ENCODE results near the gene IKZF5.

DNA sequence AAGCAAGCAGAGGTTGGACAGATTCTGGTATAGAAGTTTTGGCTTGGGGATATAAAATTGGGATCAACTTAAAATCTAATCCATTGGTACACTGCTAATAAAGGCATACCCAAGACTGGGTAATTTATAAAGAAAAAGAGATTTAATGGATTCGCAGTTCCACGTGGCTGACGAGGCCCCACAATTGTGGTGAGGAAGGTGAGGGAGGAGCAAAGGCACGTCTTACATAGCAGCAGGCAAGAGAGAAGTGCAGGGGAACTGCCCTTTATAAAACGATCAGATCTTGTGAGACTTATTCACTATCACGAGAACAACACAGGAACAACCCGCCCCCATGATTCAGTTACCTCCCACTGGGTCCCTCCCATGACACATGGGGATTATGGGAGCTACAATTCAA, 9.9 kb upstream of the IKZF5 start:
- no peak for TF ChIP-seq POLR2AphosphoS5 (IDR thresholded peaks at IDR 0.05)
- TF ChIP-seq, protein P1, sequence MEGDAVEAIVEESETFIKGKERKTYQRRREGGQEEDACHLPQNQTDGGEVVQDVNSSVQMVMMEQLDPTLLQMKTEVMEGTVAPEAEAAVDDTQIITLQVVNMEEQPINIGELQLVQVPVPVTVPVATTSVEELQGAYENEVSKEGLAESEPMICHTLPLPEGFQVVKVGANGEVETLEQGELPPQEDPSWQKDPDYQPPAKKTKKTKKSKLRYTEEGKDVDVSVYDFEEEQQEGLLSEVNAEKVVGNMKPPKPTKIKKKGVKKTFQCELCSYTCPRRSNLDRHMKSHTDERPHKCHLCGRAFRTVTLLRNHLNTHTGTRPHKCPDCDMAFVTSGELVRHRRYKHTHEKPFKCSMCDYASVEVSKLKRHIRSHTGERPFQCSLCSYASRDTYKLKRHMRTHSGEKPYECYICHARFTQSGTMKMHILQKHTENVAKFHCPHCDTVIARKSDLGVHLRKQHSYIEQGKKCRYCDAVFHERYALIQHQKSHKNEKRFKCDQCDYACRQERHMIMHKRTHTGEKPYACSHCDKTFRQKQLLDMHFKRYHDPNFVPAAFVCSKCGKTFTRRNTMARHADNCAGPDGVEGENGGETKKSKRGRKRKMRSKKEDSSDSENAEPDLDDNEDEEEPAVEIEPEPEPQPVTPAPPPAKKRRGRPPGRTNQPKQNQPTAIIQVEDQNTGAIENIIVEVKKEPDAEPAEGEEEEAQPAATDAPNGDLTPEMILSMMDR (IDR thresholded peaks at IDR 0.05), result no peak
- TF ChIP-seq EP300 (IDR thresholded peaks at IDR 0.05), result no peak
